Bronchus fibroblast of lung (primary cell): ENCODE measurements around the gene XYLT2. TPM values are rescaled to one million over a fixed set of nuclear protein-coding genes. Genes with fewer than 3 reads are reported as not detected.

Experiments
- total RNA-seq: library from RNA; depleted of rRNA; stranded (reverse); fragments of >200 nt; gene quantifications from 2 replicates; pipeline ENCODE4 v1.2.3, GENCODE V29; 2015

Gene XYLT2
- total RNA-seq, result 39.8 and 40.3 TPM in 2 replicates

DNA sequence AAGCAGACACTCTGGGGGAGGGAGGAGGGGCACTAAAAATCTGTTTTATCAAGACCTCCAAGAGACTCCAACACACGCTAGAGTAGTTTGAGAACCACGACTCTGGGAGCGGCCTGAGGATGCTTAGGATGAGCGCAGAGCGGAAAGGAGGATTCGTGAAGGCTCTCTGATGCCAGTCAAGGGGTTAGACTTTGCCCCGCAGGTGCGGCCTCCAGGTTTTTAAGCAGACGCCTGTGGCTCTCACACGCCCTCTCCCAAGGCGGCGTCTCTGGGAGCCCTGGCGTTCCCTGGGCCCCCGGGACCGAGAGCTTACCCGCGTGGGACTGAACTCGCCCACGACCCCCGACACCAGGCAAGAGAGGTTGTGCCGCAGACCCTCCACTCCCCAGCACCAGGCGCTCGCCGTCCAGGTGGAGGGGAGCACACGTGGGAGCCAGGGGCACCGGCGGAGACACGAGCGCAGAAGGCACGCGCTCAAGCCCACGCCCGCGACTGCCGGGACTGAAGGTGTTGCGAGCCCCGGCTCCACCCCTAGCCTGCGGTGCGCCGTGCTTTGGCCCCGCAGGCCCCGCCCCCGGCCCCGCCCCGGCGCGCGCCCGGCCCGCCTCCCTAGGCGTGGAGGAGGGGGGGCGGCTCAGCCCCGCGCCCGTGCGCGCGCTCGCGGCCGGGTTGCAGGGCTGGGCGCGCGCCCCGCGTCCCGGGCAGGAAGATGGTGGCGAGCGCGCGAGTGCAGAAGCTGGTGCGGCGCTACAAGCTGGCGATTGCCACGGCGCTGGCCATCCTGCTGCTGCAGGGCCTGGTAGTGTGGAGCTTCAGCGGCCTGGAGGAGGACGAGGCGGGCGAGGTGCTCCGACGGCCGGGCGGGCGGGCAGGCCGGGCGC, at the start of gene XYLT2:
Gene XYLT2, plus strand, starts transcription at position 695 of the 881 bp plus-strand sequence. Its CDS starts 15 bp downstream, at position 710.

DNA sequence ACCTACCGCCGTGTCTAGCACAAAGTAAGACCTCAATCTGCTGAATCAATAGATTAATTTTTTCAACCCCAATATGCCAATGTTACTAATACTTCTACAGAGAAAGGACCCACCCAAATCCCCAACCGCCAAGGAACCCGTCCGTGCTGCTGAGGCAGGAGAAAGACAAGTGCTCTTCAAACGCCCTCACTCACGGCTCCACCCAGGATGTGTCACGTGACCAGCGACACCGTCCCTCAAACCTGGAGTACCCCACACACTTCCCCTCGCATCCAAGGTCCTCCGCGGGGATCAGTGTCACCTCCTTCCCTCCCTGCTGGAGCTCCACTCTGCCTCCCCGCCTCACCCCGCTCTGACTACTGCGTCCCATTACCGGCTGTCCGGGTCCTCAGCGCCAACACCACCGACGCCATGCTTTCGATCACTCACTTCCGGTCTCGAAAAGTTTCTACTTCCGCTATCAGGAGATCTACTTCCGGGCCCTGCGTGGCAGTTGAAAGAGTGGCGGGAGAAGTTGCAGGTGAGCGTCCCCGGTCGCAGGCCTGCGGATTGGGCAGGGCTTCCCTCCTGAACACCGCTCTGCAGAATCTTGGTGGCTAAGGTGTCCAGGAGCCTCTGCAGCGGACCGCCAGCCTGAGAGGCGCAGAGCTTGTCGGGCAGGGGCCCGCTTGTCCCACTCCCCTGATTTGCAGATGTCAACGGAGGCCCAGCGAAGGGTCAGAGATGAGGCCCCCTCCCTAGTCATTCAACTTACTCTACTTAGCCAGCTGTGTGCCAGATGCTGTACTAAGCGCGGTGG, 27.0 kb downstream of the XYLT2 start, which contains the start of the genes EME1 and MRPL27:
Gene EME1, plus strand, starts transcription at position 472 of the 799 bp plus-strand sequence. CDS start 1,980 bp downstream, outside the sequence.
Gene MRPL27, minus strand, starts transcription at position 427 of the 799 bp plus-strand sequence. Its CDS starts 14 bp downstream, at position 413.

DNA sequence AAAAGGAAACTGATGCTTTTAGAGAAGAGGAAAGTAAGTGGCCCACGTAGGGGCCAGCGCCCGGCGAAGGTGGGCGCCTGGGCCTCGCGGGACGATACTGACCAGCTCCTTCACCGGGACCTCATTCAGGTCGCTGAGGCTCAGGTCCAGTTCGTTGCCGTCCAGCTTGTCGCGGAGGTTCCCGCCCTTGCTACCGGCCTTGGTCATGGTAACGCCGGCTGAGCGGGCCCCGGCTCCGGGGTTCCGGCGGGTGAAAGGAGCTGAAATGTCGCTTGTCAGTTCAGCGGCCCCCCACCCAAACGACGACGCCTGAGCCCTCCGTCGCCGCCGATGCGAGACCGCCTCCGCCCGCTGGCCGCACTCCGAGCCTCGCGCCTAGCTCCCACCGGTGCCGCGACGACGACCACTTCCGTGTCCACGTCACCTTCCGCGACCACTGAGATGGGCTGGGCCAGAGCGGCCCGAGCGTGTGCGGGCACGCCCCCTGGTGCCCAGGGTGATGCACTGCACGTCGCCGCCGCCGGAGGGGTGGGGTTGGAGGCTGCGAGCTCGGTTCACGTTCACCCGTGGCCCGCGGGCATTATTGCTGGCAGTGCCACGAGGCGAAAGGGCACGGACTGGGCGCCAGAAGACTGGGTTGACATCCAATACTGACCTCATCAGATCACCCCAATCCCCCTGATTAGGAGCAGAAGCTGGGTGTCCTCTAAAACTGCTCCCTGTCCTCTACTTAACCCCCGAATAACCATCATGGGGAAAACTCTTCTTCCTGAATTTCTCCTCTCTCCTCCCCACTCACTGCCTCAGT, 51.4 kb downstream of the XYLT2 start, which contains the start of gene LRRC59:
Gene LRRC59, minus strand, starts transcription at position 413 of the 808 bp plus-strand sequence. Its CDS starts 206 bp downstream, at position 207.

Other genes starting within 250 kb of the XYLT2 start
- gene SAMD14, start 216.0 kb upstream of the XYLT2 start, total RNA-seq, result 1.0 and 1.8 TPM in 2 replicates
- 30.5 and 32.3 TPM in 2 replicates for gene PPP1R9B, start 195.4 kb upstream of the XYLT2 start, total RNA-seq
- 0.15 TPM in 1 of 2 replicates, not detected in the other for gene SGCA, start 180.1 kb upstream of the XYLT2 start, total RNA-seq
- 924 and 938 TPM in 2 replicates for gene COL1A1, start 144.5 kb upstream of the XYLT2 start, total RNA-seq
- under 0.01 and 0.15 TPM in 2 replicates for gene TMEM92, start 71.7 kb upstream of the XYLT2 start, total RNA-seq
- 114 and 130 TPM in 2 replicates for gene MRPL27, start 27.1 kb downstream of the XYLT2 start, total RNA-seq
- 10.8 and 15.6 TPM in 2 replicates for gene EME1, start 27.1 kb downstream of the XYLT2 start, total RNA-seq
- 233 and 248 TPM in 2 replicates for gene LRRC59, start 51.4 kb downstream of the XYLT2 start, total RNA-seq
- 12.3 and 18.3 TPM in 2 replicates for gene ACSF2, start 80.1 kb downstream of the XYLT2 start, total RNA-seq
- not detected in 2 replicates for gene CHAD, start 122.8 kb downstream of the XYLT2 start, total RNA-seq
- gene RSAD1, start 132.7 kb downstream of the XYLT2 start, total RNA-seq, result 15.8 and 20.5 TPM in 2 replicates
- gene MYCBPAP, start 162.3 kb downstream of the XYLT2 start, total RNA-seq, result 0.59 and 1.2 TPM in 2 replicates
- gene EPN3, start 186.6 kb downstream of the XYLT2 start, total RNA-seq, result 0.15 TPM in 1 of 2 replicates, not detected in the other
- 47.7 and 57.3 TPM in 2 replicates for gene SPATA20, start 201.0 kb downstream of the XYLT2 start, total RNA-seq
- under 0.01 TPM in 2 replicates for gene CACNA1G, start 214.6 kb downstream of the XYLT2 start, total RNA-seq